Measurements from ENCODE around the gene PDS5A.

DNA sequence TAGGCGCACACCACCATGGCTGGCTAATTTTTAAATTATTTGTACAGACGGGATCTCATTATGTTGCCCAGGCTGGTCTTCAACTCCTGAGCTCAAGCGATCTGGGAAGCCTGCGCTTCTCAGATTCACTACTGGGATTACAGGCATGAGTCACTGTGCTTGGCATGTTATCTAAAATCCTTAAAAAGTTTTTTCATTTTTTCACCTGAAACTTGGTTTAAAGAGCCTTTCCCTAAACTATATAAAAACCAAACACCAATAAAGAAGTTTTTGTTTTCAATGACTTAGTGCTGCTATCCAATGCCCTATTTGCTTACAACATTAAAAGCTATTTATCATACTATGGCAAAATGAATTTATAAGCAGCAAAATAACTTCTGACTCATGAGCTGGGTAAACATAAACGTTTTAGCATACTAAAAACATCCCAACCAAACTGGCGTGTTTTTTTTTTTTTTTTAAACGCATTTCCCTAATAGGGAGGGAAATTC, 151.9 kb downstream of the PDS5A start:
- TF ChIP-seq, protein P1, sequence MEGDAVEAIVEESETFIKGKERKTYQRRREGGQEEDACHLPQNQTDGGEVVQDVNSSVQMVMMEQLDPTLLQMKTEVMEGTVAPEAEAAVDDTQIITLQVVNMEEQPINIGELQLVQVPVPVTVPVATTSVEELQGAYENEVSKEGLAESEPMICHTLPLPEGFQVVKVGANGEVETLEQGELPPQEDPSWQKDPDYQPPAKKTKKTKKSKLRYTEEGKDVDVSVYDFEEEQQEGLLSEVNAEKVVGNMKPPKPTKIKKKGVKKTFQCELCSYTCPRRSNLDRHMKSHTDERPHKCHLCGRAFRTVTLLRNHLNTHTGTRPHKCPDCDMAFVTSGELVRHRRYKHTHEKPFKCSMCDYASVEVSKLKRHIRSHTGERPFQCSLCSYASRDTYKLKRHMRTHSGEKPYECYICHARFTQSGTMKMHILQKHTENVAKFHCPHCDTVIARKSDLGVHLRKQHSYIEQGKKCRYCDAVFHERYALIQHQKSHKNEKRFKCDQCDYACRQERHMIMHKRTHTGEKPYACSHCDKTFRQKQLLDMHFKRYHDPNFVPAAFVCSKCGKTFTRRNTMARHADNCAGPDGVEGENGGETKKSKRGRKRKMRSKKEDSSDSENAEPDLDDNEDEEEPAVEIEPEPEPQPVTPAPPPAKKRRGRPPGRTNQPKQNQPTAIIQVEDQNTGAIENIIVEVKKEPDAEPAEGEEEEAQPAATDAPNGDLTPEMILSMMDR (IDR thresholded peaks at IDR 0.05) = no peak
- TF ChIP-seq POLR2A (IDR thresholded peaks at IDR 0.05) = no peak
